ENCODE data around the gene CAPN5. TPM values are rescaled to one million over a fixed set of nuclear protein-coding genes. Genes with fewer than 3 reads are reported as not detected.
A peak's percentile ranks its signal among the peaks of the same experiment; 100 is the strongest.

Gene CAPN5
- total and polyA plus RNA-seq, 2 of the 13 experiments (the other 11 are each of a cell fraction or from before 2014, with no cell fraction given), result 0.27 to 1.2 TPM

GRCh38 chr11:77038029-77038824, 28.5 kb upstream of the CAPN5 start:
- Histone ChIP-seq H3K4me2 (ENCODE audit: low read depth, low read length) (no peak overlapping the region), H3K4me3 (replicated peaks in 1 of 3; ENCODE audit: insufficient read depth in 1 of 3, low read depth in 2 of 3, low read length in 3 of 3) (no peak overlapping the region), H4K20me1 (ENCODE audit: insufficient read depth, low read length) (no peaks in the 10 kb centered on the region), H3K27ac (ENCODE audit: extremely low read length, insufficient read depth, low read length) (no peak overlapping the region), H3K27me3 (ENCODE audit: control insufficient read depth in 1 of 2, insufficient read depth in 2 of 2, low read length in 2 of 2) (peaks cover 8 to 68% of the 10 kb centered on the region in 2 experiments), H3K4me1 (ENCODE audit: insufficient read depth, low read length) (peaks cover 30% of the 10 kb centered on the region), H3K9me3 (ENCODE audit: low read length) (no peaks in the 10 kb centered on the region), H3K9ac (ENCODE audit: insufficient read depth, low read depth, low read length) (no peak overlapping the region), H2AFZ (ENCODE audit: low read length) (no peak overlapping the region), H3K36me3 (replicated peaks in 1 of 2; ENCODE audit: control insufficient read depth in 1 of 2, insufficient read depth in 2 of 2, low read length in 2 of 2) (no peaks in the 10 kb centered on the region), H3K79me2 (ENCODE audit: insufficient read depth, low read length) (no peaks in the 10 kb centered on the region)
- ATAC-seq (no peak), FAIRE-seq (no peak), DNase-seq (ENCODE audit: low spot score) (no peak)
- intact Hi-C loops (cut with micrococcal nuclease; ENCODE audit: unreplicated experiment) (no loop called here), in situ Hi-C loops (cut with HindIII; ENCODE audit: extremely low pct_ligation_motif_present, low pct_unique_long_range_greater_than_20kb) (loop anchor here (25.0 kb wide), 1 partner anchor 126 kb away; no protein-coding TSS in a partner anchor)
- ChIA-PET POLR2A (no interaction called here), CTCF (ENCODE audit: low intra/inter-chr PET ratio, low total read pairs) (no interaction called here)
- TF ChIP-seq ZNF124 (CRISPR knock-in tag; IDR thresholded peaks at IDR 0.05), result no peak
- no peak for TF ChIP-seq GLMP (CRISPR knock-in tag; IDR thresholded peaks at IDR 0.05; ENCODE audit: borderline replicate concordance)
- peak; percentile 26; the same call in 1 of the 2 replicates for TF ChIP-seq ZNF263 (CRISPR knock-in tag; IDR thresholded peaks at IDR 0.05)
- no peak for TF ChIP-seq ZNF251 (CRISPR knock-in tag; IDR thresholded peaks at IDR 0.05)
- peak; percentile 50 for TF ChIP-seq FOSL2 (CRISPR knock-in tag; IDR thresholded peaks at IDR 0.05)
- TF ChIP-seq MBNL3 (CRISPR knock-in tag; conservative IDR thresholded peaks at IDR 0.05), result no peak
- TF ChIP-seq IRF9 (CRISPR knock-in tag; IDR thresholded peaks at IDR 0.05; ENCODE audit: borderline replicate concordance), result no peak
- WGBS (ENCODE audit: low lambda C conversion rate), result 42% methylated on average over 10 of the region's 10 CpGs
- BruUV-seq (replicated peaks), result no TSS peak

Data from HepG2 (cell line).